Measurements from ENCODE around the gene EWSR1. TPM values are rescaled to one million over a fixed set of nuclear protein-coding genes. Genes with fewer than 3 reads are reported as not detected.

Gene EWSR1
- total and polyA plus RNA-seq, 2 donors (not counting 3 experiments of a cell fraction or from before 2014, with no cell fraction given) = 305 to 588 TPM

GRCh38 chr22:29244785-29245625, 23.1 kb upstream of the EWSR1 start:
- Histone ChIP-seq H3K27ac (ENCODE audit: insufficient read depth, low read depth, low read length) (no peak overlapping the region), H3K9me1 (replicated peaks; ENCODE audit: control insufficient read depth, extremely low read depth, insufficient read depth, low read length) (no peaks in the 10 kb centered on the region), H4K20me1 (replicated peaks; ENCODE audit: control insufficient read depth, extremely low read depth, insufficient read depth, low read length) (no peaks in the 10 kb centered on the region), H3K4me2 (ENCODE audit: insufficient read depth, low read length) (no peak overlapping the region), H3K4me1 (ENCODE audit: control insufficient read depth, extremely low read depth, insufficient read depth, low read length) (no peaks in the 10 kb centered on the region), H3K79me2 (ENCODE audit: control insufficient read depth, insufficient read depth, low read length) (no peaks in the 10 kb centered on the region), H3K36me3 (ENCODE audit: control insufficient read depth in 2 of 2, extremely low read depth in 1 of 2, insufficient read depth in 2 of 2, low read length in 2 of 2) (no peaks in the 10 kb centered on the region), H3K9ac (replicated peaks; ENCODE audit: extremely low read depth, insufficient read depth, low read length) (no peak overlapping the region), H2AFZ (ENCODE audit: low read depth, low read length) (no peak overlapping the region), H3K4me3 (replicated peaks in 1 of 3; ENCODE audit: insufficient read depth in 1 of 3, low read depth in 1 of 3, low read length in 3 of 3) (no peak overlapping the region), H3K27me3 (ENCODE audit: control insufficient read depth in 2 of 2, insufficient read depth in 2 of 2, low read length in 2 of 2) (peaks cover 3 to 4% of the 10 kb centered on the region in 2 experiments), H3K9me3 (replicated peaks; ENCODE audit: control insufficient read depth, insufficient read depth, low read length) (no peaks in the 10 kb centered on the region)
- FAIRE-seq = no peak
- ChIA-PET POLR2A (no interaction called here), CTCF (interaction anchor here (0.6 to 5.8 kb wide), 46 partner anchors 8 to 1193 kb away, joined by 3 to 65 read pairs (median 5); partner anchors contain the start of genes EMID1, EWSR1 and RHBDD3)
- dilution Hi-C loops (cut with MboI; ENCODE audit: extremely low pct_ligation_motif_present, low sequenced_read_pairs) (no loop called here), intact Hi-C loops (cut with micrococcal nuclease) (loop anchor here (1.0 to 2.0 kb wide), 5 partner anchors 38 to 390 kb away; no protein-coding TSS in a partner anchor)
- BruUV-seq (replicated peaks) = no TSS peak
- TF ChIP-seq MYC (IDR thresholded peaks at IDR 0.05; ENCODE audit: low read depth, low read length) (no peak), CTCF (IDR thresholded peaks at IDR 0.05; ENCODE audit: extremely low read depth in 1 of 2, insufficient read depth in 1 of 2, low read depth in 1 of 2, low read length in 2 of 2) (no peak), EZH2 (IDR thresholded peaks at IDR 0.05; ENCODE audit: borderline replicate concordance, low read depth, low read length, severe bottlenecking) (no peak), POLR2AphosphoS5 (IDR thresholded peaks at IDR 0.05; ENCODE audit: insufficient read depth, low read depth, low read length) (no peak), GATA2 (IDR thresholded peaks at IDR 0.05; ENCODE audit: insufficient read depth, insufficient read length, low read depth, low read length) (no peak), POLR2A (IDR thresholded peaks at IDR 0.05; ENCODE audit: low read depth, low read length) (no peak), FOS (IDR thresholded peaks at IDR 0.05; ENCODE audit: borderline replicate concordance, insufficient read depth, low read length) (no peak), JUN (IDR thresholded peaks at IDR 0.05; ENCODE audit: borderline replicate concordance, insufficient read depth, insufficient read length, low read depth) (no peak), MAX (IDR thresholded peaks at IDR 0.05; ENCODE audit: insufficient read depth, insufficient read length) (no peak)
- no peak for DNase-seq (ENCODE audit: low read depth, low spot score)

All from endothelial cell of umbilical vein (primary cell).